Brain microvascular endothelial cell (primary cell): ENCODE results near the gene CHD9NB.

Experiments
- DNase-seq: peaks from one replicate; pipeline ENCODE4 v3.0.0-alpha.2; 2020
- H3K27ac ChIP-seq: fragments of 250-450 bp; sonication (Bioruptor Pico); 2 replicates; pipeline ENCODE4 v1.5.1; 2020; ENCODE audit warnings: mild to moderate bottlenecking, moderate library complexity
- H3K27me3 ChIP-seq: fragments of 250-450 bp; sonication (Bioruptor Pico); replicated peaks from 2 replicates; pipeline ENCODE4 v1.5.1; 2020; ENCODE audit warnings: mild to moderate bottlenecking
- H3K36me3 ChIP-seq: fragments of 250-450 bp; sonication (Bioruptor Pico); replicated peaks from 2 replicates; pipeline ENCODE4 v1.5.1; 2020; ENCODE audit warnings: mild to moderate bottlenecking
- H3K4me3 ChIP-seq: 2 replicates; pipeline ENCODE4 v1.5.1; 2011; ENCODE audit warnings: low read depth, mild to moderate bottlenecking, control low read depth, low read length, moderate library complexity
- CTCF ChIP-seq: IDR thresholded peaks from 2 replicates; pipeline ENCODE4 v1.5.1; 2011; ENCODE audit warnings: low read depth, mild to moderate bottlenecking, moderate library complexity, low read length, control low read depth, inconsistent platforms; ENCODE audit errors: missing control alignments
- in situ Hi-C: cut with HindIII; loops from 2 replicates; pipeline ENCODE4 v1.10.0; 2017; ENCODE audit warnings: low sequenced_read_pairs, low pct_ligation_motif_present

CHD9NB gene

DNA sequence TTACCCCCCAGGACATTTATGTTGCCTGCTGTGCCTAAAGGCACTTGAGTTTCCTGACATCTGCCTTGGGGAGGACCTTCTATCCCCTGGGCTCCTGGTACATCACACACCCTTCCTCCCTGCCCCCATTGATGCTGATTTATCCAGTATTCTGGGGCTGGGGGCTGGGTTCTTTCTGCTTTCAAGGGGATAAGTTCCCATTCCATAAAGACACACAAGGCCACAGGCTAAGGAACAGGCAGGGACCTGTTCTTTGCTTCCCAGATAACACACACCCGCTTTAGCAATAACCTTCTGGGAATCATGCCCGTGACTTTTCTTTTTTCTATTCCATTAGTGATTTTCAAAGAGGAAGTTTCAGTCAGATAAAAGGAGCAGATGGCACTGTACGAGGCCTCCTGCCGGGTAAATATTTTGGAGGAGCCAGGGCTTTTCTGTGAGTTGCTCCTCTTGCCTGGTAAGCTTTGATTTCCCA, 32.7 kb upstream of the CHD9NB start:
- Histone ChIP-seq H3K27me3 (no peaks in the 10 kb centered on the region), H3K4me3 (no peak overlapping the region), H3K27ac (no peak overlapping the region), H3K36me3 (no peaks in the 10 kb centered on the region)
- no peak for DNase-seq
- in situ Hi-C loops, result no loop called here
- no peak for TF ChIP-seq CTCF

DNA sequence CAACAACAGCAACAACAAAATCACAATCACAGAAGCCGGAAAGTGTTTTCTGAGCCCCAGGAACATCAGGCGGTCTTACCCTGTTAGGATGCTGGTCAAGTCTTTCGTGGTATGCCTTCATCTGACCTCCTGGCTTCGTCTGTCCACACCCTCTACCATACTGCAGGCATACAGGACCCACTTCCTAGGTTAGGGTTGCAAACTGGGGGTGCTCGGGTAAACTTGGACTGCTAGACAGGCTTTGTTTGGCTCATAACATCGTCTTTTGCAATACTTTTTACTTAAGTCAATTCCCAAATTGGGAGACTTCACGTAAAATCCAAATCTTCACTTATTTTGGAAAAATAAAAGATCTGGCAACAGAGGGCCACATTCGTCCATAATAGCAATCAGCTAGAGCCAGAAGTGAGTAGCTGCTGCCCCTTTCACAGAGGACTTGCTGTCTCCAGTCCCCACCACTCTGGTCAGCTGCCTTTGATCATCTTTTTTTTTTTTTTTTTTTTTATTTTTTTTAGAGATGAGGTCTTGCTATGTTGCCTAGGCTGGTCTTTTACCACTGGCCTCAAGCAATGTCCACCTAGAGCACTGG, 32.1 kb upstream of the CHD9NB start:
- H3K36me3 ChIP-seq, result no peaks in the 10 kb centered on the region
- no peak overlapping the region for H3K27ac ChIP-seq
- in situ Hi-C loops, result no loop called here
- H3K4me3 ChIP-seq, result no peak overlapping the region
- H3K27me3 ChIP-seq, result no peaks in the 10 kb centered on the region
- no peak for TF ChIP-seq CTCF
- no peak for DNase-seq

GRCh38 chr16:53084141-53084541, 31.4 kb upstream of the CHD9NB start:
- H3K27ac ChIP-seq, result no peak overlapping the region
- H3K27me3 ChIP-seq, result no peaks in the 10 kb centered on the region
- H3K4me3 ChIP-seq, result no peak overlapping the region
- H3K36me3 ChIP-seq, result no peaks in the 10 kb centered on the region
- TF ChIP-seq CTCF, result no peak
- DNase-seq, result no peak
- in situ Hi-C loops, result no loop called here

- DNase-seq, result no peak
- no peak for TF ChIP-seq CTCF
- Histone ChIP-seq H3K4me3 (no peak overlapping the region), H3K36me3 (no peaks in the 10 kb centered on the region), H3K27me3 (no peaks in the 10 kb centered on the region), H3K27ac (no peak overlapping the region)
- in situ Hi-C loops, result no loop called here
Measured at GRCh38 chr16:53083119-53083518, 30.4 kb upstream of the CHD9NB start.

GRCh38 chr16:53082509-53082908, 29.8 kb upstream of the CHD9NB start:
- DNase-seq, result no peak
- H3K27ac ChIP-seq, result no peak overlapping the region

More at GRCh38 chr16:53082509-53082908, 29.8 kb upstream of the CHD9NB start:
- no peak overlapping the region for H3K4me3 ChIP-seq
- no peaks in the 10 kb centered on the region for H3K36me3 ChIP-seq
- TF ChIP-seq CTCF, result no peak
- H3K27me3 ChIP-seq, result no peaks in the 10 kb centered on the region
- in situ Hi-C loops, result no loop called here
